ENCODE measurements around the gene CCDC43.

Gene CCDC43

GRCh38 chr17:44627513-44628242 lies 61.9 kb downstream of the CCDC43 start:
- DNase-seq (ENCODE audit: low spot score) = no peak
